PFSK-1 (cell line): Measurements from ENCODE around the gene TIMP3.

Source experiments
- FOXP2 ChIP-seq: optimal IDR thresholded peaks from 2 replicates; pipeline ENCODE3; 2011; ENCODE audit warnings: borderline replicate concordance, control low read depth, inconsistent platforms; ENCODE audit not compliant: insufficient read depth; ENCODE audit errors: extremely low read length, extremely low read depth
- POLR2AphosphoS5 ChIP-seq: IDR thresholded peaks from 2 replicates; pipeline ENCODE4 v1.6.1; 2012; ENCODE audit warnings: low read depth, mild to moderate bottlenecking, control low read depth, low read length, moderate library complexity
- REST ChIP-seq, 2 experiments: IDR thresholded peaks; 2 replicates each; pipeline versions ENCODE4 v1.6.1 to v1.8.0; 2011 to 2012; ENCODE audit warnings: low read depth in 2 of 2, low read length in 2 of 2, control low read depth in 1 of 2, inconsistent platforms in 1 of 2, mild to moderate bottlenecking in 1 of 2, moderate library complexity in 1 of 2; ENCODE audit not compliant: insufficient read depth in 1 of 2
- SIN3A ChIP-seq: IDR thresholded peaks from 2 replicates; pipeline ENCODE4 v1.6.1; 2012; ENCODE audit warnings: mild to moderate bottlenecking, low read length, moderate library complexity, borderline replicate concordance; ENCODE audit not compliant: insufficient read depth
- TAF1 ChIP-seq: IDR thresholded peaks from 2 replicates; pipeline ENCODE4 v1.6.1; 2012; ENCODE audit warnings: low read length, control low read depth, borderline replicate concordance; ENCODE audit not compliant: insufficient read depth

The TIMP3 gene

GRCh38 chr22:32887324-32887980 is 85.9 kb downstream of the TIMP3 start:
- TF ChIP-seq POLR2AphosphoS5 = no peak
- no peak for TF ChIP-seq REST (IDR thresholded peaks at IDR 0.05; ENCODE audit: insufficient read depth in 1 of 2, low read depth in 2 of 2, low read length in 2 of 2)
- no peak for TF ChIP-seq FOXP2
- no peak for TF ChIP-seq SIN3A
- no peak for TF ChIP-seq TAF1

GRCh38 chr22:32888976-32889375 is 87.5 kb downstream of the TIMP3 start:
- no peak for TF ChIP-seq REST (IDR thresholded peaks at IDR 0.05; ENCODE audit: insufficient read depth in 1 of 2, low read depth in 2 of 2, low read length in 2 of 2)
- no peak for TF ChIP-seq FOXP2
- TF ChIP-seq TAF1 = no peak
- no peak for TF ChIP-seq SIN3A
- TF ChIP-seq POLR2AphosphoS5 = no peak

- TF ChIP-seq POLR2AphosphoS5 (no peak), REST (IDR thresholded peaks at IDR 0.05; ENCODE audit: insufficient read depth in 1 of 2, low read depth in 2 of 2, low read length in 2 of 2) (no peak)
Measured at GRCh38 chr22:32896891-32897290, 95.4 kb downstream of the TIMP3 start.

- no peak for TF ChIP-seq SIN3A
- no peak for TF ChIP-seq FOXP2
Measured at GRCh38 chr22:32897400-32897799, 95.9 kb downstream of the TIMP3 start.

- TF ChIP-seq REST (IDR thresholded peaks at IDR 0.05; ENCODE audit: insufficient read depth in 1 of 2, low read depth in 2 of 2, low read length in 2 of 2) = no peak
- no peak for TF ChIP-seq FOXP2
- TF ChIP-seq SIN3A = no peak
Measured at GRCh38 chr22:32900886-32901635, 99.6 kb downstream of the TIMP3 start.
